HepG2 (cell line): ENCODE measurements around the gene PTPRCAP. TPM values are rescaled to one million over a fixed set of nuclear protein-coding genes. Genes with fewer than 3 reads are reported as not detected.
A peak's percentile ranks its signal among the peaks of the same experiment; 100 is the strongest.

Experiments used
- CSRNP2 ChIP-seq: sonication (generic); formaldehyde crosslinking; conservative IDR thresholded peaks from 2 replicates; pipeline ENCODE4 v1.8.0; 2022; ENCODE audit warnings: low read depth, missing genetic modification reagents
- HHEX ChIP-seq: IDR thresholded peaks from 2 replicates; pipeline ENCODE4 v1.6.1; 2016; ENCODE audit warnings: control low read depth
- IRX3 ChIP-seq: sonication (generic); formaldehyde crosslinking; IDR thresholded peaks from 2 replicates; pipeline ENCODE4 v1.8.1; 2023; ENCODE audit warnings: mild to moderate bottlenecking, low read depth, missing genetic modification reagents, borderline replicate concordance
- MXI1 ChIP-seq: IDR thresholded peaks from 3 replicates; pipeline ENCODE4 v1.6.1; 2012; ENCODE audit warnings: low read depth, low read length, inconsistent platforms, borderline replicate concordance
- PAX8 ChIP-seq: sonication (generic); formaldehyde crosslinking; IDR thresholded peaks from 2 replicates; pipeline ENCODE4 v1.8.0; 2022; ENCODE audit warnings: mild to moderate bottlenecking, missing genetic modification reagents, borderline replicate concordance
- PHF8 ChIP-seq: sonication (generic); formaldehyde crosslinking; IDR thresholded peaks from 2 replicates; pipeline ENCODE4 v1.5.0; 2020; ENCODE audit warnings: missing genetic modification reagents
- SAFB2 ChIP-seq: sonication (generic); formaldehyde crosslinking; IDR thresholded peaks from 2 replicates; pipeline ENCODE4 v1.5.1; 2020; ENCODE audit warnings: missing genetic modification reagents, low read depth, mild to moderate bottlenecking, borderline replicate concordance
- SIN3B ChIP-seq: fragments of 150-350 bp; IDR thresholded peaks from 2 replicates; pipeline ENCODE4 v1.6.1; 2014; ENCODE audit warnings: low read length
- SP140L ChIP-seq: sonication (generic); formaldehyde crosslinking; IDR thresholded peaks from 2 replicates; pipeline ENCODE4 v1.4.0; 2020; ENCODE audit warnings: missing genetic modification reagents, borderline replicate concordance
- UBTF ChIP-seq: sonication (generic); formaldehyde crosslinking; IDR thresholded peaks from 2 replicates; pipeline ENCODE4 v1.4.0; 2020; ENCODE audit warnings: mild to moderate bottlenecking, missing genetic modification reagents
- YEATS4 ChIP-seq: sonication (generic); formaldehyde crosslinking; IDR thresholded peaks from 2 replicates; pipeline ENCODE4 v1.4.0; 2020; ENCODE audit warnings: missing genetic modification reagents, borderline replicate concordance
- ZBTB2 ChIP-seq: sonication (generic); formaldehyde crosslinking; IDR thresholded peaks from 2 replicates; pipeline ENCODE4 v1.8.0; 2022; ENCODE audit warnings: low read depth, missing genetic modification reagents
- ZMYM4 ChIP-seq: sonication (generic); formaldehyde crosslinking; IDR thresholded peaks from 2 replicates; pipeline ENCODE4 v1.8.1; 2023; ENCODE audit warnings: mild to moderate bottlenecking, missing genetic modification reagents
- ZNF329 ChIP-seq: sonication (generic); formaldehyde crosslinking; IDR thresholded peaks from 2 replicates; pipeline ENCODE4 v1.9.0; 2021; ENCODE audit warnings: low read depth, mild to moderate bottlenecking, missing genetic modification reagents
- ZNF367 ChIP-seq: sonication (generic); formaldehyde crosslinking; IDR thresholded peaks from 2 replicates; pipeline ENCODE4 v1.4.0; 2020; ENCODE audit warnings: missing genetic modification reagents, borderline replicate concordance
- ZNF562 ChIP-seq: sonication (generic); formaldehyde crosslinking; IDR thresholded peaks from 2 replicates; pipeline ENCODE4 v1.8.0; 2022; ENCODE audit warnings: missing genetic modification reagents, borderline replicate concordance
- ZNF773 ChIP-seq: sonication (generic); formaldehyde crosslinking; IDR thresholded peaks from 2 replicates; pipeline ENCODE4 v1.4.0; 2020; ENCODE audit warnings: missing genetic modification reagents, borderline replicate concordance
- polyA plus RNA-seq, 8 experiments: library from polyadenylated mRNA; depleted of rRNA in 3 of 8; stranded (reverse) in 7 of 8; unstranded in 1 of 8; fragments of >200 nt; fragmentation: Illumina TruSeq in 4 of 8; extraction: Trizol in 4 of 8; gene quantifications; 2 replicates each; pipeline versions ENCODE4 v1.2.1 to v1.2.3, GENCODE V29; 2011 to 2016; ENCODE audit warnings: low read depth in 4 of 8, missing spikeins in 1 of 8, mixed read lengths in 1 of 8; ENCODE audit not compliant: insufficient read depth in 1 of 8
- total RNA-seq, 5 experiments: library from RNA; depleted of rRNA; stranded (reverse); fragments of >200 nt; fragmentation: Illumina TruSeq; extraction: Trizol; gene quantifications; 2 replicates each; pipeline ENCODE4 v1.2.3, GENCODE V29; 2016; ENCODE audit warnings: low read depth in 1 of 5
- TF ChIP-seq, protein P1 (sequence below): sonication (generic); formaldehyde crosslinking; IDR thresholded peaks from 2 replicates; pipeline ENCODE4 v1.8.1; 2022; ENCODE audit warnings: low read depth, mild to moderate bottlenecking, missing genetic modification reagents
- TF ChIP-seq, protein P2 (sequence below): IDR thresholded peaks from 2 replicates; pipeline ENCODE4 v1.6.1; 2016

Gene PTPRCAP
- total and polyA plus RNA-seq, 2 of the 13 experiments (the other 11 are each of a cell fraction or from before 2014, with no cell fraction given): 0.60 to 0.70 TPM

- TF ChIP-seq PAX8 (0 out of 2 replicates have a peak, but pooled peaks have one; percentile 35), IRX3 (no peak), ZBTB2 (peak; percentile 71; the same call in 1 of the 2 replicates), HHEX (CRISPR knock-in tag) (no peak), MXI1 (peak; percentile 23; the same call in 1 of the 3 replicates), ZNF773 (CRISPR knock-in tag) (peak; percentile 50; the same call in 1 of the 2 replicates), SAFB2 (CRISPR knock-in tag) (peak; percentile 69; the same call in 1 of the 2 replicates), ZMYM4 (CRISPR knock-in tag) (0 out of 2 replicates have a peak, but pooled peaks have one; percentile 13), ZNF367 (CRISPR knock-in tag) (peak; percentile 19; the same call in 1 of the 2 replicates), SP140L (CRISPR knock-in tag) (no peak), SIN3B (no peak), YEATS4 (peak; percentile 62; the same call in 1 of the 2 replicates), PHF8 (0 out of 2 replicates have a peak, but pooled peaks have one; percentile 20), ZNF329 (peak; percentile 66; the same call in 1 of the 2 replicates), ZNF562 (CRISPR knock-in tag) (peak; percentile 34; the same call in 1 of the 2 replicates), CSRNP2 (CRISPR knock-in tag) (0 out of 2 replicates have a peak, but pooled peaks have one; percentile 61), UBTF (CRISPR knock-in tag) (peak; percentile 74; the same call in 1 of the 2 replicates)
- TF ChIP-seq, protein P1, sequence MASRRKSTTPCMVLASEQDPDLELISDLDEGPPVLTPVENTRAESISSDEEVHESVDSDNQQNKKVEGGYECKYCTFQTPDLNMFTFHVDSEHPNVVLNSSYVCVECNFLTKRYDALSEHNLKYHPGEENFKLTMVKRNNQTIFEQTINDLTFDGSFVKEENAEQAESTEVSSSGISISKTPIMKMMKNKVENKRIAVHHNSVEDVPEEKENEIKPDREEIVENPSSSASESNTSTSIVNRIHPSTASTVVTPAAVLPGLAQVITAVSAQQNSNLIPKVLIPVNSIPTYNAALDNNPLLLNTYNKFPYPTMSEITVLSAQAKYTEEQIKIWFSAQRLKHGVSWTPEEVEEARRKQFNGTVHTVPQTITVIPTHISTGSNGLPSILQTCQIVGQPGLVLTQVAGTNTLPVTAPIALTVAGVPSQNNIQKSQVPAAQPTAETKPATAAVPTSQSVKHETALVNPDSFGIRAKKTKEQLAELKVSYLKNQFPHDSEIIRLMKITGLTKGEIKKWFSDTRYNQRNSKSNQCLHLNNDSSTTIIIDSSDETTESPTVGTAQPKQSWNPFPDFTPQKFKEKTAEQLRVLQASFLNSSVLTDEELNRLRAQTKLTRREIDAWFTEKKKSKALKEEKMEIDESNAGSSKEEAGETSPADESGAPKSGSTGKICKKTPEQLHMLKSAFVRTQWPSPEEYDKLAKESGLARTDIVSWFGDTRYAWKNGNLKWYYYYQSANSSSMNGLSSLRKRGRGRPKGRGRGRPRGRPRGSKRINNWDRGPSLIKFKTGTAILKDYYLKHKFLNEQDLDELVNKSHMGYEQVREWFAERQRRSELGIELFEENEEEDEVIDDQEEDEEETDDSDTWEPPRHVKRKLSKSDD (CRISPR knock-in tag): no peak
- TF ChIP-seq, protein P2, sequence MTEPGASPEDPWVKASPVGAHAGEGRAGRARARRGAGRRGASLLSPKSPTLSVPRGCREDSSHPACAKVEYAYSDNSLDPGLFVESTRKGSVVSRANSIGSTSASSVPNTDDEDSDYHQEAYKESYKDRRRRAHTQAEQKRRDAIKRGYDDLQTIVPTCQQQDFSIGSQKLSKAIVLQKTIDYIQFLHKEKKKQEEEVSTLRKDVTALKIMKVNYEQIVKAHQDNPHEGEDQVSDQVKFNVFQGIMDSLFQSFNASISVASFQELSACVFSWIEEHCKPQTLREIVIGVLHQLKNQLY (CRISPR knock-in tag): no peak
Observed at GRCh38 chr11:67420646-67421429, 16.6 kb downstream of the PTPRCAP start (continued).
